ENCODE data around the gene CFAP221.

The CFAP221 gene

DNA sequence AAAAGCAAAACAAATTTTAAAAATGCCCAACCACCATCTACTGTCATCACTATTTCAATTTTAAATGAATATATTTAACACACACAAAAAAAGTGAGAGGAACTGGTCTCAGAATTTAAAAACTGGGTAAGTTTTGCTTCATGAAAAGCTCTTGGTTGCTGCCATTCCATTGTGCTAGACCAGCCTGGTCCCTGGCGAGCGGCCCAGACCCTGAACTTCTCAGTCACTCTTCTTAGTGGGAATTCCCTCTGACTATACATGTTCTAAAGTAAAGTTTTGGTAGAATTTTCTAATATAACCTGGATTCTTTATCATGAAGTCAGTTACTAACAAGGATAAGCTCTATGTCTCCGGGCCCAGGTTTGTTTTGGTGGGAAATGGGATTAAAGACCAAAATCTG, 99.9 kb downstream of the CFAP221 start:
- no peak for DNase-seq (ENCODE audit: low read depth, low spot score)

DNA sequence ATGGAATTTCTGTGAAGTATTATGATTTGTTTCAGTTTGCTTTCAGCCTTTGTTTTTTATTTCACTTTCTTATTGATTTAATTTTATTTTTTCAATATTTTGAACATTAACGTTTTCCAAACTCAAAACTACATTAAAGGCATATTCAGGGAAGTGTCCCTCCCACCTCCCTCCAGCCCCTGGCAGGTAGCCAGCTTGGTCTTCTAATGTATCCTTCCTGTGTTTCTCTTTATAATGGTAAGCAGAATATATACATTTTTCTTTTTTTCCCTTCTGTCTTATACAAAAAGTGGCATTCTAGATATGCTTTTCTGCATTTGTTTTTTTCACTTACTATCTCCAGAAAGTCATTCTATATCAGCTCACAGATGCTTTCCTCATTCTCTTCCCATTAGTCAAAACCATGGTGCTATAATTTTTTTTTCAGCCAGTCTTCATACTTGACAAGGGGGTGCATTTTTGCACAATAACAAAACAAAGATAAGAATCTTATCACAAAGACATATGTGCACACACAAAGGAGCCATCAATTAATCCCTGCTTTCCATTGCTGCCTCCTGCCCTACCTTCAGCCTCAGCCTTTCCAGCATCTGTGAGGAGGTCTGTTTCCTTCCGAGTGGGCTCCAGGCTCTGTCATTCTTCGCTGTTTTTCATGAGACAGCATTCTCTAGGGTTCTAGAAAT, 101.1 kb downstream of the CFAP221 start:
- no peak for DNase-seq (ENCODE audit: low read depth, low spot score)

DNA sequence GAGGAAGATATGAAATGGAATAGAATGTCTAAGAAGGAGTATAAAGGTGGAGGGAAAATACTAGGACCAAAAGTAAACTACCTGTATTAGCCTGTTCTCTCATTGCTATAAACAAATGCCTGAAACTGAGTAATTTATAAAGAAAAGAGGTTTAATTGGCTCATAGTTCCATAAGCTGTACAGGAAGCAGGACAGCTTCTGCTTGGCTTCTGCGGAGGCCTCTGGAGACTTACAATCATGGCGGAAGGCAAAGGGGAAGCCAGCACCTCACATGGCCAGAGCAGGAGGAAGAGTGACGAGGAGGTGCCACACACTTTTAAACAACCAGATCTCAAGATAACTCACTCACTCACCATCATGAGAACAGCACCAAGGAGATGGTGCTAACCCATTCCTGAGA, 101.9 kb downstream of the CFAP221 start:
- no peak for DNase-seq (ENCODE audit: low read depth, low spot score)

DNA sequence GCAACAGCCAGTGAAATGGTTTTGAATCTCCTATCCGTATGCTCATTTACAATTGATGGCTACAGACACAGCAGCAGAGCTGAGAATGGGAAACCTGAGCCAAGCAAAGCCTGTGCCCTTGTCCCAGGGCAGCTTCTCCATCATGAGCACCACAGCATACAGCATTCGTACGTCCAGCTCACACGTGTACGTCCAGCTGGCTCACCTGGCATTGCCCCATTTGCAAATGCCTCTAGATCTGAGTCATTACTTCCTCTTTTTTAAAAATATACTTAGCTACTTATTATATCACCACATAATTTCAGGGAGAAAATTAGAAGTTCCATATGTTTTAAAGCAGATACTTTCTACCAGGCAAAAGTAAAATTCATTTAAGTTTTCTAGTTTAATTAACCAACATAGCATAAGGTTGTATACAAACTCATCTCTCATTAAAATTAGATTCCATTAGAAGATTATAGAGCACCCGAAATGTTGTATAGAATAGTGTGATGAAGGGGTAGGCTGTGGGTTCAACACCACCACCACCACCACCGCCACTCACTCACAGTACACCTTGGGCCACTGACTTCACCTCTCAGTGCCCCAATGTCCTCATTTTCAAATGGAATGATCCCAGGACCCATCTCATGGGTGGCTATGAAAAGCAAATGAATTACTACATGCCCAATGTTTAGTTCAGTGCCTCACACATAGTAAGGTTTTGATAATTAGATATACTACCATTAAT, 103.4 kb downstream of the CFAP221 start:
- DNase-seq (ENCODE audit: low read depth, low spot score): no peak

DNA sequence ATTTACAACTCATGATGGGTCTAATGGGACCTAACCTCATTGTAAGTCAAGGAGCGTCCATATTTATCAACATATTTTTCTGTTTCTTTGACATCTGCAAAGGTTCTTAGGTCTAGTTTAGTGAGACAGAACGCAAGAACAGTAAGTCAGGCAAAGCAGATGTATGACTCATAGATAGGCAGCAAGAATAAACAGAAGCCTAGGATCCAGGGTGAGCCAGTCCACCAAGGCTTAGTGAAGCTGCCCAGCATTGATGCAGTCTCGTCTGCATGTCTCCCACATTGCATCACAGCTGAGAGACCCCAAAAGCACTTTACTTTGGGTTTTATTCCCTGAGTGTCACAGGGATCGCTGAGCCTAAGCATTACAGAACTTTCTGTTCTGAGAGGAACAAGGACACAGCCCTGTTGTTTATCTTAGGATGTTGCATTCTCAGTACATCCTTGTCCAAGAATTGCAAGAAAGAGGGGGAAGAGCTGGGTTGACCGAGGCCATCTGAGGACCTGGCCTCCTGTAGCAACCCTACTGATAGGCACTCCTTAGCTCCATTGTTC, 105.2 kb downstream of the CFAP221 start:
- DNase-seq (ENCODE audit: low read depth, low spot score): no peak

DNA sequence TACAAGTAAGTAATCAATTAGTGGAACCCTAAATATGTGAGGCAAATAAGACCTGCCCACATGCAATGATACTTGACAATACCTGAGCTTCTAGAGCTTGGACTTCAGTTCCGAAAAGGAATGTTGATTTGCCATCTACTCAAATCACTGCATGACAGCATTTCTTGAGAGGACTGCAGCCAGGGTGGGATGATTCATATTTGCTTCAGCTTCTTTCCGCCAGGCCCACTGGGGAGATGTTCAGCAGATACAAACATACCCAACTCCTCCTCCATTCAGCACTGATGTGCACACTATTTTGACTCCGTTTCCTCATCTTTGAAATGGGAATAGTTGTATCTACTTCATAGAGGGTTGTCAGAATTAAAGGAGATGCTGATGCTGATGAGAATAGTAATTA, 106.0 kb downstream of the CFAP221 start:
- DNase-seq (ENCODE audit: low read depth, low spot score): no peak

DNA sequence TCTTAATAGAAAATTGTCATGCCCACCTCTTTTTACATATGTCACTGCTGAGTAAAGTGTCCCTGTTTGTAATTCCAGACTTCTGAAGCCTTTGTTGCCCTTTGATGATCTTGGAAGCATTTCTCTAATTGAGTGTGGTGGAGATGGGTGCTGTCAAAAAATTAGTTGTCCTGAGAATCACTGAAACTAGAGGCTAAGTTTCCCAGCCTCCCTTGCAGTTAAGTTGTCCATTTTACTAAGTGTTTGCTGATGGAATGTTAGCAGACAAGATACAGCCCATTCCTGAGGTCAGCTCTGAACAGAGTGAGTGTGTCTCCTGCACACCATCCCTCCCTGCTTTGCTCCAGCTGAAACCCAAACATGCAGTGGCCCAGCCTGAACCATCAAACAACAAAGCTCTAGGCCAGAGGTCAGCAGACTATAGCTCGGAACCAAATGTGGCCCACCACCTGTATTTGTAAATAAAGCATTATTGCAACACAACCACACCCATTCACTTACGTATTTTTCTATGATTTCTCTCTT, 106.7 kb downstream of the CFAP221 start:
- DNase-seq (ENCODE audit: low read depth, low spot score): no peak

DNA sequence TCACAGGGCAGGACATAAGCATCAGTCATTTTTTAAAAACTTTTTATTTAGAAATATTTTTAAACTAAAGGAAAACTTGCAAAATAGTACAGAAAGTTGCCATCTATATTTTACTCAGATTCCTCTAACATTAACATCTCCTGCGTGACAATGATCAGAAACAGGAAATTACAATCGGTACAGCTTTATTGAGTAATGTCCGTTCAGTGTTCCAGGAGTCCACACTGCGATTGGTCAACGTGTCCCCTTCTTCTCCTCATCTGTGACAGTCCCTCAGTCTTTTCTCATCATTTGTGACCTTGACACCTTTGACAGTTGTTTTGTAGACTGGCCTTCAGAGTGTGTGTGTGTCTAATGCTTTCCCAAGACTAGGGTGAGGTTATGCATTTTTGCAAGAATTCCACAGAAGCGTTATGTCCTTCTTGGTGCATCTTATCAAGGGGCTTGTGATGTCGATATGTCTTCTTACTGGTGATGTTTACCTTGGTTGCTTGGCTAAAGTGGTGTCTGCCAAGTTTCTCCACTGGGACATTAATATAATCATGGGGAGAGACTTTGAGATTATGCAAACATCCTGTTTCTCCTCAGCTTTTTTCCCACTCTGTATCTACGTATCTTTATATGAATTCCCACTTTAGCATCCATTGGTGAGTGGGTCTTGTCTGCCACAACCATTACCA, 113.4 kb downstream of the CFAP221 start:
- no peak for DNase-seq (ENCODE audit: low read depth, low spot score)

DNA sequence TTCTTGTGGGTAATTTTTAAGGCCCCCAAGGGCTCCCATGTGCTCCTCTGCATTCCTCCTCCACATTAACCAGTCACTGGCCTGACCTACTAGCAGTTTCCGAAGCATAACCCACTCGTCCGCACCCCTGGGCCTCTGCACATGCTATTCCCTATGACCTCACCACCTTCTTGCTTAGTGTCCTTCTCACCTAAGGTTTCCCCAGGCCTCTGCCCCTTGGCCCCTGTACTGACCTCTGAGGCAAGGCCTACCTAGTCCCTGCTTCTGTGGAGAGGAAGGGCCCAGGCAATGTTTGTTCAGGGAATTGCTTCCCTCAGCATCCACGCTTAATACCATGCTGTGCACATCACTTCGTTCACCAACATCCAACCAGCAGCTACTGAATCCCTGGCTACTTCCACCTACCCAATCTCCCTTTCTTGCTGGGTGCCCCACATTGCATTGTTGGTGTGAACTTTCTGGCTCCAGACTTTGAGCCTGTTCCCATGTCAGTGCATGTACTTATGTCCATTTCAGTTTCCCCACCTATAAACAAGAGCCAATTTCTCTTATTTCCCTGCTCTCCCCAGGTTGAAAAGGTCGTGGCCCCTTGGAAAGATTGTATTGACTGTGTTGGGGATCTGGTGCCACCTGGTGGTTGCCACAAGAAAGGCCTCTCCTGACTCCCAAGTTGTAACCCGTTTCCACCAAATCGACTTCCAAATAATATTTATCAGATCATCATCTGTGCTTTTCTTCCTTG, 115.5 kb downstream of the CFAP221 start:
- DNase-seq (ENCODE audit: low read depth, low spot score): no peak

DNA sequence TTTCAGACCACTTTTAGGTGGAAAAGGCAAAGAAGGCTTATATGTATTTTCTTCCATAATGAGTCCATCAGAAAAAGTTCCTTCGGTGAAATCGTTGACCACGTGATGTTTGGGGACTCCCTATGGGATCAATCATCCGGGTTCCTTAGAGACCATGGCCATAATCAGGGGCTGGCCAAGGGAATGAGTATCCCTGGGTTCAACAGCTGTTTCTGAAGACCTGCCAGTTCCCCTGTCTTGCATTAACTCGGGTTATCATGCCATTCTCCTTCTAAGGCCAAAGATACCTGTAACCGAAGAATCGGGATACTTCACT, 116.1 kb downstream of the CFAP221 start:
- DNase-seq (ENCODE audit: low read depth, low spot score): no peak

DNA sequence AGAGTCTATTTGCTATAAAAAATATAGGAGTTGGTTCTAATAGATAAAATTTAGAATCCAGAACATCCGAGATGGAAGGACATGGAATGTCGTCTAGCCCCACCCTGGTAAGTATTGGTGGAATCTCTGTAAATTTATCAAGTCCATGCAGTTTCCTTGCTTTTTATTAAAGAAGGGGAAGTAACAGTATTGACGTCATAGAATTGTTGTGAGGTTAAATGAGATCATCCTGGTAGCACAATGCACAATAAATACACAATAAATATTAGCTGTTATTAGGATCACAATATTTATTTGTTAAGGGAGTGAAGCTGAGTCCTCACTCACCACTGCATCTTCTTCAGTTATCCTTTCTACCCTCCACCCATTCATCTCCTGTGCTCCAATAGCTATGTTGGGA, 118.0 kb downstream of the CFAP221 start:
- no peak for DNase-seq (ENCODE audit: low read depth, low spot score)

DNA sequence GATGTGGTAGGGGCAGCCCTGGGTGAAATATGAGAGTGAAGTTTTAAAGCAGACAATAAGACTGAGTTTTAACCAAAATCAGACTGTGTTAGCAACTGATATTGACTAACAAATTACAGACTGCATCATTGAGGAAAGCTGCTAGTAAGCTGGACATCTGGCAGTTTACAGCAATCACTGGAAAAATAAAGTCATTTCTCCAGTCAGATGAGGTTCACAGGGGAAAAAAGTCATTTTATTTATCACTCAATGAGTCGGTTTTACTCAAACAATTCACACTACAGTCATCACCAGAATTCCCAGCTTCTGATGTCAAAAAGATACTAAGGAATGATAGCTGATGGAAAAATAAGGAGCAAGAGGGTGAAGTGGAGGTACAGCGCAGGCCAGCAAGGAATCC, 124.3 kb downstream of the CFAP221 start:
- DNase-seq (ENCODE audit: low read depth, low spot score): no peak

DNA sequence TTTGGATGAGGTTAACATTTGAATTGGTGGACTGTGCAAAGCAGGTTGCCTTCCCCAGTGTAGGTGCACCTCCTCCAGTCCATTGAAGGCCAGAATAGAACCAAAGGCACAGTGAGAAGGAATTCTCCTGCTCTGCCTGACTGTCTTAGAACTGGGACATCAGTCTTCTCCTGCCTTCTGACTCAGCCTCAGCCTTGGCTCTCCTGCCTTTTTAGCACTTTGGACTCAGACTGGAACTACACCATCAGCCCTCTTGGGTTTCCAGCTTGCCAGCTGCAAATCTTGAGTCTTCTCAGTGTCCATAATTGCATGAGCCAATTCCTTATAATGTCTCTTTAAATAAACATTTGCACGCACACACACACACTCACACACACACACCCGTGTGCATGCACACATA, 126.8 kb downstream of the CFAP221 start:
- DNase-seq (ENCODE audit: low read depth, low spot score): no peak

DNA sequence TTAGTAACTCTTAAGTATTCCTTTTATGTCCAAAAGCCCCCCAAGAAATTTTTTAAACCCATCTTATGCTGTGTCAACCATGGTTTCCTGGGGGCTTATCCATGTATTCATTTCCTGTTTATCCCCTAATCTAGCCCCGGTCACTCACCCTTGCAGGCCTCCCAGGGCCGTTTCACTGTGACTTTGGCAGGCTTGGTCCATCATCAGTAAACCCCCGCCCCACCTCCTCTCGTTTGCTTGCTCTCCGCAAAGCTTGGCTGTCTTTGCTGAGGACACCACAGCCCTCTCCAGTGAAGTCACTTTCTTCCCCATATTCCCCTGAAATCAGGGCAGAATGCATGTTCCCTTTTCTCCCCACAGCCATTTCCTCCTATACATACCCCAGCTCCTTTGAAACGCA, 127.5 kb downstream of the CFAP221 start:
- DNase-seq (ENCODE audit: low read depth, low spot score): no peak

DNA sequence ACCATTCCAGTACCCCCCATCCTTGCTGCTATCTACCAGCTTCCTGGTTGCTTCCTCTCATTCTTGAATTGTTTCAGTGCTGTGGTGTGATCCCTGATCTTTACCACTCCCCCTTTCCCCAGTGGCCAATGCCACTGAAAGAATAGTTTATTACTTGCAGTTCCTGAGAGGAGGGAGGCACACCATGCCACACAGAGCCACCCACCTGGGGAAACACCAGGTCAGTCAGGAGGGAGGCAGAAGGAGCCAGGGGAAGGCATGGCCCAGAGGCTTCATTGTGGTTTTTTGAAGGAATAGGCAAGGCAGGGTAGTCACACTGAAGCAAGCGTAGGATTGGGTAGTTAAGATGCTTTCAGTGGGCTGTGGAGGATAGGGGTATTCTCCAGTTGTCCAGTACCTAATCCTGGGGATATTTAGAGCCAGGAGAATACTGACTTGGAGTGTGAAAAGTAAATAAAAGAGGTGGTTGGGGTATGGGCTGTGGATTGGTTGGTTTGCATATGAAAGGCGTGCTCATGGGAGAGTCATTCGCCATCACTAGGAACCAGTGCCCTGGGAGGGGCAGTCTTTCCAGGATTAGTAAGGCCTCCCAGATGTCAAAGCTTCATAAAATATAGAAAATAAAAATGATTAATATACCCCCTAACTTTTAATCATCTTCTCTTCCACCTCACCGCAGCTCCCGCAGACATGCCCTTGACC, 128.1 kb downstream of the CFAP221 start:
- DNase-seq (ENCODE audit: low read depth, low spot score): no peak

DNA sequence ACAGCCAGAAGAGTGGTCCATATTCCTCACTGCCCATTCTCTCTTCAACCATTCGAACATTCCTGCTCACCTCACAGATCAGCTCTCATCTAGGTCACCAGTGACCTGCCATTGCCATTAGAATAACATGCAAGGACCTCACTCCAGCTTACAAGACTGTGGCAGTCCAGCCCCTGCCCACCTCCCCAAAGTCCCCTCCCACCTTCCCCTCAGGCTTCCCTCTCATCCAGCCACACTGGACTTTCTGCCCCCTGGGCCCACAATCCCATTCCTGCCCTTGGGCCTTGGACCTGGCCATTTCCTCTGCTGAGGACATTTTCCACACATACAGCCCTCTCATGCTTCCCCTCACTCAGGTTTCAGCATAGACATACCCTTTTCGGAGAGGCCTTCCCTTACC, 129.5 kb downstream of the CFAP221 start:
- DNase-seq (ENCODE audit: low read depth, low spot score): no peak

DNA sequence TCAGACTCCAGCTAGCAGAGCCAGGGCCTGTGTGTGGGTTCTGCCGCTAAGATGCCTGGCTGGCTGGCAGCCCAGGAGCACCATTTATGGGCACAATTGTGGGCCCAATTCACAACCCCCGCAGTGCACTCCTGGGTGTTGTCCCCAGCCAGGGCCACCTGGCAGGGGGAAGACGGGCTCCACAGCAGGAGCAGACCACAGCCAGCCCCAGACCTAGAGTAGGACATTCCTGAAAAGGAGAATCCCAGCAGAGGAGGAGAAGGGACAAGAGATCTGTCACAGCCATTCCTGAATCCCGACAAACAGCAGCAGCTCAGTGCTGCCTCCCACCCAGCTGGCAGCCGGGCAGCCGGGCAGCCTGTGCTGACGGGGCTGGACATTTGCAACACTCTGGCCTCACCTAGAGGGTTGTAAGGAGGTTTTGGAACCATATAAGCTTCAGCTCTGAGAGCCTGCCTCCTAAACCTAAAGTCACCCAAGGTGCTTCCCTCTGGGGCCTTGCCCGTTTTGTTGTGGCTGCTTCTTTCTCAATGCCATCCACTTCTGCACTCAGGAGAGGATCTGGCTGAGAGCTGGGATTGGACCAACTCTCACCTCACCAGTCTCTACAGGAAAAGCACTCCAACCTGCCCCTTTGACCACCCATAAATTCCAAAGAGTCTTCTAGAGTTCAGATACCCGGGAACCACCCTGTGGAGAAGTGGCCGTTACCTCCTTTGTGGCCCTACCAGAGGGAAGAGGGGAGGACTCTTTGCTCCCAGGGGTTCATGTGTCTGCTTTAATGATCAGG, 130.7 kb downstream of the CFAP221 start:
- no peak for DNase-seq (ENCODE audit: low read depth, low spot score)

DNA sequence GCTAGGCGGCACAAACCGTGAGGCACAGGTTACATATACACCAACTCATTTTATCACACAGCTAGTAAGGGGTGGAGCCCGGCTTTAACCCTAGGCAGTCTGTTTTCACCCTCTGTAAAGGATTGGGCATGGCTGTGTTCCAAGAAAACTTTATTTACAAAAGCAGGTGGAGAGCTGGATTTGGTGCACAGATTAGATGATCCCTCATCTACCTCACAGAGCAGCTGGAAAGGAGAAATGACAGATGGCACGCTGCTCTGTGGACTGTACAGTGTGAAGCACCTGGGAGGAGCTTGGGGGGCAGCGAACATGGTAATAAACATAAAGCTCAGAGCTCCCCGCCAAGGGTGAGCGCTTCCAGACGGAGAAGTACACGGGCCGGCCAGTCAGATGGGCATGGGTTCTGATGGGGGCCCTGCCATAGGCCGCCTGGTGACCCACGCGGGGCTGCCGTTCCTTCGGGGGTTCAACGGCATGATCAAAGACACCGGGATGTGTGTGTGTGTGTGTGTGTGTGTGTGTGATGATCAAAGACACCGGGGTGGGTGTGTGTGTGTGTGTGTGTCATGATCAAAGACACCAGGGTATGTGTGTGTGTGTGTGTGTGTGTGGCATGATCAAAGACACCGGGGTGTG, 133.9 kb downstream of the CFAP221 start:
- no peak for DNase-seq (ENCODE audit: low read depth, low spot score)

DNA sequence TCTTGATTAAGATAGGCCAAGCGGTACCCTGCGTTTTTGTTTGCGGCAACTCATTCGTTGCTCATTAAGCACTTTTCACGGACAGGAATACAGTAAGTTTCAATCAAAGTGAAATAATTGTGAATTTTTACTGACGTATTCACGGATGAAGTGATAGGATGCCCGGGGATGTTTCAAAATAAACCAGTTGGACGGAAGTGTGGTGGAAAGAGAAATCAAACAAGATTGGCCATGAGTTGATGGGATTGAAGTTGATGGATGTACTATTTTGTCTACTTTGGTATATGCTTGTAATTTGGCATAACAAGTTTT, 135.2 kb downstream of the CFAP221 start:
- no peak for DNase-seq (ENCODE audit: low read depth, low spot score)

DNA sequence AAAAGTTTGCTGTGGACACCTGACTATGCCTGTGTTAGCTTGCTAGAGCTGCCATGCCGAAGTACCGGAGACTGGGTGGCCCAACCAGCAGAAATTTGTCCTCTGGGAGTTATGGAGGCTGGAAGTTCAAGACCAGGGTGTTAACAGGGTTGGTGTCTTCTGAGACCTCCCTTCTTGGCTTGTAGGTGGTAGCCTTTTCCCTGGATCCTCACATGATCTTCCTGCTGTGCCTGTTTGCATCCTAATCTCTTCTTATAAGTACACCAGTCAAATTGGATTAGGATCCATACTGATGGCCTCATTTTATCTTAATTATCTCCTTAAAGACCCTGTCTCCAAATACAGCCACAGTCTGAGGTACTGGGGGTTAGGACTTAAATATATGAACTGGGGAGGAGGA, 135.6 kb downstream of the CFAP221 start:
- DNase-seq (ENCODE audit: low read depth, low spot score): no peak
